ENCODE results near the gene GPC6.

GRCh38 chr13:93233997-93234416 is 7.4 kb downstream of the GPC6 start:
- TF ChIP-seq, protein P1, sequence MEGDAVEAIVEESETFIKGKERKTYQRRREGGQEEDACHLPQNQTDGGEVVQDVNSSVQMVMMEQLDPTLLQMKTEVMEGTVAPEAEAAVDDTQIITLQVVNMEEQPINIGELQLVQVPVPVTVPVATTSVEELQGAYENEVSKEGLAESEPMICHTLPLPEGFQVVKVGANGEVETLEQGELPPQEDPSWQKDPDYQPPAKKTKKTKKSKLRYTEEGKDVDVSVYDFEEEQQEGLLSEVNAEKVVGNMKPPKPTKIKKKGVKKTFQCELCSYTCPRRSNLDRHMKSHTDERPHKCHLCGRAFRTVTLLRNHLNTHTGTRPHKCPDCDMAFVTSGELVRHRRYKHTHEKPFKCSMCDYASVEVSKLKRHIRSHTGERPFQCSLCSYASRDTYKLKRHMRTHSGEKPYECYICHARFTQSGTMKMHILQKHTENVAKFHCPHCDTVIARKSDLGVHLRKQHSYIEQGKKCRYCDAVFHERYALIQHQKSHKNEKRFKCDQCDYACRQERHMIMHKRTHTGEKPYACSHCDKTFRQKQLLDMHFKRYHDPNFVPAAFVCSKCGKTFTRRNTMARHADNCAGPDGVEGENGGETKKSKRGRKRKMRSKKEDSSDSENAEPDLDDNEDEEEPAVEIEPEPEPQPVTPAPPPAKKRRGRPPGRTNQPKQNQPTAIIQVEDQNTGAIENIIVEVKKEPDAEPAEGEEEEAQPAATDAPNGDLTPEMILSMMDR (IDR thresholded peaks at IDR 0.05): no peak
- no peak for TF ChIP-seq POLR2AphosphoS5 (IDR thresholded peaks at IDR 0.05; ENCODE audit: insufficient read depth in 1 of 2, low read depth in 1 of 2)

Data from vagina (tissue), 2 donors.